Measurements from ENCODE around the gene TPSB2.

- no peak for TF ChIP-seq THRAP3 (IDR thresholded peaks at IDR 0.05; ENCODE audit: borderline replicate concordance)
- no peak for TF ChIP-seq NFRKB (IDR thresholded peaks at IDR 0.05; ENCODE audit: low read depth)
- no peak for TF ChIP-seq MIER1 (IDR thresholded peaks at IDR 0.05; ENCODE audit: low read depth)
- no peak for TF ChIP-seq CTBP1 (IDR thresholded peaks at IDR 0.05; ENCODE audit: borderline replicate concordance)
- TF ChIP-seq, protein P1, sequence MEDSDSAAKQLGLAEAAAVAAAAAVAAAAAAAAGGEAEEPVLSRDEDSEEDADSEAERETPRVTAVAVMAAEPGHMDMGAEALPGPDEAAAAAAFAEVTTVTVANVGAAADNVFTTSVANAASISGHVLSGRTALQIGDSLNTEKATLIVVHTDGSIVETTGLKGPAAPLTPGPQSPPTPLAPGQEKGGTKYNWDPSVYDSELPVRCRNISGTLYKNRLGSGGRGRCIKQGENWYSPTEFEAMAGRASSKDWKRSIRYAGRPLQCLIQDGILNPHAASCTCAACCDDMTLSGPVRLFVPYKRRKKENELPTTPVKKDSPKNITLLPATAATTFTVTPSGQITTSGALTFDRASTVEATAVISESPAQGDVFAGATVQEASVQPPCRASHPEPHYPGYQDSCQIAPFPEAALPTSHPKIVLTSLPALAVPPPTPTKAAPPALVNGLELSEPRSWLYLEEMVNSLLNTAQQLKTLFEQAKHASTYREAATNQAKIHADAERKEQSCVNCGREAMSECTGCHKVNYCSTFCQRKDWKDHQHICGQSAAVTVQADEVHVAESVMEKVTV (CRISPR knock-in tag; IDR thresholded peaks at IDR 0.05) = no peak
- TF ChIP-seq NRF1 (conservative IDR thresholded peaks at IDR 0.05 in 1 of 2, IDR thresholded peaks at IDR 0.05 in 1 of 2) = no peak
- TF ChIP-seq POLR2A (conservative IDR thresholded peaks at IDR 0.05) = no peak
- TF ChIP-seq, protein P2, sequence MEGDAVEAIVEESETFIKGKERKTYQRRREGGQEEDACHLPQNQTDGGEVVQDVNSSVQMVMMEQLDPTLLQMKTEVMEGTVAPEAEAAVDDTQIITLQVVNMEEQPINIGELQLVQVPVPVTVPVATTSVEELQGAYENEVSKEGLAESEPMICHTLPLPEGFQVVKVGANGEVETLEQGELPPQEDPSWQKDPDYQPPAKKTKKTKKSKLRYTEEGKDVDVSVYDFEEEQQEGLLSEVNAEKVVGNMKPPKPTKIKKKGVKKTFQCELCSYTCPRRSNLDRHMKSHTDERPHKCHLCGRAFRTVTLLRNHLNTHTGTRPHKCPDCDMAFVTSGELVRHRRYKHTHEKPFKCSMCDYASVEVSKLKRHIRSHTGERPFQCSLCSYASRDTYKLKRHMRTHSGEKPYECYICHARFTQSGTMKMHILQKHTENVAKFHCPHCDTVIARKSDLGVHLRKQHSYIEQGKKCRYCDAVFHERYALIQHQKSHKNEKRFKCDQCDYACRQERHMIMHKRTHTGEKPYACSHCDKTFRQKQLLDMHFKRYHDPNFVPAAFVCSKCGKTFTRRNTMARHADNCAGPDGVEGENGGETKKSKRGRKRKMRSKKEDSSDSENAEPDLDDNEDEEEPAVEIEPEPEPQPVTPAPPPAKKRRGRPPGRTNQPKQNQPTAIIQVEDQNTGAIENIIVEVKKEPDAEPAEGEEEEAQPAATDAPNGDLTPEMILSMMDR (IDR thresholded peaks at IDR 0.05 in 2 of 3, conservative IDR thresholded peaks at IDR 0.05 in 1 of 3; ENCODE audit: insufficient read depth in 2 of 3, low read depth in 1 of 3, low read length in 3 of 3) = no peak
- no peak for TF ChIP-seq MCM3 (IDR thresholded peaks at IDR 0.05)
- TF ChIP-seq NR1H2 (CRISPR knock-in tag; IDR thresholded peaks at IDR 0.05) = no peak
Measured at GRCh38 chr16:1257561-1258224, 27.7 kb upstream of the TPSB2 start.

Data from K562 (cell line).